GM12874 (cell line): ENCODE data around the gene EIF3B.

Source experiments
- TF ChIP-seq, protein P1 (sequence below): IDR thresholded peaks from 2 replicates; pipeline ENCODE4 v1.5.1; 2011; ENCODE audit warnings: low read depth, mild to moderate bottlenecking, control low read depth, low read length, moderate library complexity; ENCODE audit not compliant: insufficient read depth

Gene EIF3B

DNA sequence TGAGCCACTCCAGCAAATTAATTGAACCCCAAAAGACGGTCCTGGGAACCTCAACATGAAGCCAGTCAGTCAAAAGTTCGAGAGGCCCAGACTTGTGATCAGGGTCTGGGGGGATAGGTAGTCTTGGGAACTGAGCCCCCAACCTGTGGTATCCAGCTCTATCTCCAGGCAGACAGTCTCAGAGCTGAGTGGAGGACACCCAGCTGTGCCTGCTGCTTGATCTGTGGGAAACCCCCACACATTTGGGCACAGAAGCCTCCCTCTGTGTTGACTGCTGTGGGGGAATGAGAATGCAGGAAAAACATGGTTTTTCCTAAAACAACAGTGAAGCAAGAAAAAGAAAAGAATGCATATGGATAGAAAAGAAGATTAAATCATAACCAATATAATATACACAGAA lies 24.1 kb upstream of the EIF3B start:
- TF ChIP-seq, protein P1, sequence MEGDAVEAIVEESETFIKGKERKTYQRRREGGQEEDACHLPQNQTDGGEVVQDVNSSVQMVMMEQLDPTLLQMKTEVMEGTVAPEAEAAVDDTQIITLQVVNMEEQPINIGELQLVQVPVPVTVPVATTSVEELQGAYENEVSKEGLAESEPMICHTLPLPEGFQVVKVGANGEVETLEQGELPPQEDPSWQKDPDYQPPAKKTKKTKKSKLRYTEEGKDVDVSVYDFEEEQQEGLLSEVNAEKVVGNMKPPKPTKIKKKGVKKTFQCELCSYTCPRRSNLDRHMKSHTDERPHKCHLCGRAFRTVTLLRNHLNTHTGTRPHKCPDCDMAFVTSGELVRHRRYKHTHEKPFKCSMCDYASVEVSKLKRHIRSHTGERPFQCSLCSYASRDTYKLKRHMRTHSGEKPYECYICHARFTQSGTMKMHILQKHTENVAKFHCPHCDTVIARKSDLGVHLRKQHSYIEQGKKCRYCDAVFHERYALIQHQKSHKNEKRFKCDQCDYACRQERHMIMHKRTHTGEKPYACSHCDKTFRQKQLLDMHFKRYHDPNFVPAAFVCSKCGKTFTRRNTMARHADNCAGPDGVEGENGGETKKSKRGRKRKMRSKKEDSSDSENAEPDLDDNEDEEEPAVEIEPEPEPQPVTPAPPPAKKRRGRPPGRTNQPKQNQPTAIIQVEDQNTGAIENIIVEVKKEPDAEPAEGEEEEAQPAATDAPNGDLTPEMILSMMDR, result no peak

DNA sequence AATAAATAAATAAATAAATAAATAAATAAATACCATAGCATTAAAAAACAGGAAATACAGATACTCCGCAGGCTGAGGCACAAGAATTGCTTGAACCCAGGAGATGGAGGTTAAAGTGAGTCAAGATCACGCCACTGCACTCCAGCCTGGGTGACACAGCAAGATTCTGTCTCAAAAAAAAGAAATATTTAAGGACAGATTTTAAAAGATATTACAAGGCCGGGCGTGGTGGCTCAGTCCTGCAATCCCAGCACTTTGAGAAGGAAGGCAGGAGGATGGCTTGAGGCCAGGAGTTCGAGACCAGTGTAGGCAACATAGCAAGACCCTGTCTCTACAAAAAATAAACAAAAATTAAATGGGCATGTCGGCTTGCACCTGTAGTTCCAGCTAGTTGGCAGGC lies 22.9 kb upstream of the EIF3B start:
- TF ChIP-seq, protein P1, result no peak

DNA sequence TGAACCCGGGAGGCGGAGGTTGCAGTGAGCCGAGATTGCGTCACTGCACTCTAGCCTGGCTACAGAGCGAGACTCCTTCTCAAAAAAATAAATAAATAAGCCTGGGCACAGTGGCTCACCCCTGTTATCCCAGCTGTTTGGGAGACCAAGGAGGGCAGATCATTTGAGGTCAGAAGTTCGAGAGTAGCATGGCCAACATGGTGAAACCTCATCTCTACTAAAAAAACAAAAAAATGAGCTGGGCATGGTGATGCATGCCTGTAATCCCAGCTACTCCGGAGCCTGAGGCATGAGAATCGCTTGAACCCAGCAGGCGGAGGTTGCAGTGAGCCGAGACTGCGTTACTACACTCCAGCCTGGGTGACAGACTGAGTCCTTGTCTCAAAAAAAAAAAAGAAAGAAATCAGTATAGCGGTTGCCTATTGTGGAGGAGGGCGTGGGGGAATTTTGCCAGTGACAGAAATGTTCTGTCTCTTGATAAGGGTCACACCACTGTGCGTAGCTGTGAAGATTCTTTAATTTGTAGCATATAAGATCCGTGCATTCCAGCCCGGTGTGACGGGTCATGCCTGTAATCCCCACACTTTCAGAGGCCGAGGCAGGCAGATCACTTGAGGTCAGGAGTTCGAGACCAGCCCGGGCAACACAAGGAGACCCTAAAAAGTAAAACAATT lies 17.9 kb upstream of the EIF3B start:
- TF ChIP-seq, protein P1, result no peak

DNA sequence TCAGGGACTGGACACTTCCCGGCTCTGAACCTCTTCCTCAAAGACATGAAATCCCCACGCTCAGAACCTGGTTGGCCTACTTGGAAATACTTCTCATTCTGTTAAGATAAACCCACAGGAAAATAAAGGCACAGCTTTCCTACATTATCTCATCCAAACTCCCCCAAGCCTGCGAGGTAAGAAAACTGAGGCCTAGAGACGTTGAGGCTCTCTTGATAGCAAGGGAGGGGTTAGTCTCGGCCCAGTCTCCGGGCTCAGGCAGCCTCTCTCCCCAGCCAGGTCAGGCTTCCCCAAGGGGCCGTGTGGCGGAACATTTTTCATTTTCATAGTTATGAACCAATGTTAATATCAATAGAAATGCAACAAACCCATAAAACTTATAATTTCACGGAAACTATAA lies 4.6 kb upstream of the EIF3B start:
- TF ChIP-seq, protein P1, result no peak

DNA sequence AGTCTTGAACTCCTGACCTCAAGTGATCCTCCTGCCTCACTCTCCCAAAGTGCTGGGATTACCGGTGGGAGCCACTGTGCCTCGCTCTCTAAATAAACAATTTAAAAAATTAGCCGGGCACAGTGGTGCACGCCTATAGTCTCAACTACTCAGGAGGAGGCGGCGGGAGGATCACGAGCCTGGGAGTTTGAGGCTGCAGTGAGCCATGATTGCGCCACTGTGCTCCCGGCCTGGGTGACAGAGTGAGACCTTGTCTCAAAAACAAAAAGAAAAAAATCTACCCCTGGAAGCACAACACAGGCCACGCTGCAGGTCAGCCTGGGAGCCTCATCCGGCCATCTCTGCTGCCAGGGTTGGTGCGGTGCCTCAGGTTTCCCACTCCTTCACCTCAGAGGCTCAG lies 3.8 kb upstream of the EIF3B start:
- TF ChIP-seq, protein P1, result no peak

DNA sequence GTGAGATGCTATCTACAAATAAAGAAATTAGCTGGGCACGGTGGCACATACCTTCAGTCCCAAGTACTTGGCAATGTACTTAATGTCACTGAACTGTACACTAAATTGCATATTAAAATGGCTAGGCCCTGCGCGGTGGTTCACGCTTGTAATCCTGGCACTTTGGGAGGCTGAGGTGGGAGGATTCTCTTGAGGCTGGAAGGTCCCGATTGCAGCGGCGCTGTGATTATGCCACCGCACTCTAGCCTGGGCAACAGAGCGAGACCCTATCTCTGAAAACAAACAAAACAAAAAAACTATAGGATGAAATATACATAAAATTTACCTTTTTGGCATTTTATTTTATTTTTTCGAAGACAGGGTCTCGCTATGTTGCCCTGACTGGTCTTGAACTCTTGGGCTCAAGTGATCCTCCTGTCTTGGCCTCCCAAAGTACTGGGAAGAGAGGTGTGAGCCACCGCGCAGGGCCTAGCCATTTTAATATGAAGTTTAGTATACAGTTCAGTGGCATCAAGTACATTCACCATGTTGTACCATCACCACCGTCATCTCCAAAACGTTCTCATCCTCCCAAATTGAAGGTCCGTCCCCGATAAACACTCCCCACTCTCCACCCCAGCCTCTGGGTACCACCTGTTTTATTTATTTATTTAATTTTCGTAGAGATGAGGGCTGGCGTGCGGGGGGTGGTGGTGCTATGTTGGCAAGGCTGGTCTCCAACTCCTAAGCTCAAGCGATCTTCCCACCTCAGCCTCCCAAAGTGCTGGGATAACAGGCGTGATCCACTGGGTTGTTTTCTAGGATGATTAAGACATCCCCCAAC lies 1.3 kb upstream of the EIF3B start:
- TF ChIP-seq, protein P1, result no peak

DNA sequence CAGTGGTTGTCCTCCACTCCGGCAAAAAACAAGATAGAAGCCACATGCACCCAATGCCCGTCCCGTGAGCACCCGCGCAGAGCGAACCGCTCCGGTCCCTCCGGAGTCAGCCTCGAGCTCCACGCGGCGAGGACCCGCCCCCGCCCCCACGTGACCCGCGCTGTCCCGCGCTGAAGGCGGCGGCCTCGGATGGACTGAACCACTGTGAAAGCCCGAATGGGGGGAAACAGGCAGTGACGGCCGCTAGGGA lies 766 bp upstream of the EIF3B start:
- TF ChIP-seq, protein P1, result no peak
